DMS 273 (cell line): ENCODE data around the gene SYNPO.
A peak's percentile ranks its signal among the peaks of the same experiment; 100 is the strongest.

Experiments used
- DNase-seq: peaks from one replicate; lab custom pipeline; 2025; ENCODE audit not compliant: unreplicated experiment; lab: John Stamatoyannopoulos, UW

The SYNPO gene

GRCh38 chr5:150625164-150625535, 15.3 kb upstream of the SYNPO start:
- DNase-seq, result no peak

- DNase-seq, result no peak
Observed at GRCh38 chr5:150625831-150626746, 14.4 kb upstream of the SYNPO start.

- DNase-seq, result no peak
Observed at GRCh38 chr5:150626853-150627276, 13.6 kb upstream of the SYNPO start.

- no peak for DNase-seq
Observed at GRCh38 chr5:150627731-150628545, 12.5 kb upstream of the SYNPO start.

- peak; percentile 29 for DNase-seq
Observed at GRCh38 chr5:150628936-150629485, 11.4 kb upstream of the SYNPO start.

- DNase-seq, result peak; percentile 39
Observed at GRCh38 chr5:150630016-150630415, 10.4 kb upstream of the SYNPO start.

- peak; percentile 76 for DNase-seq
Observed at GRCh38 chr5:150630461-150631325, 9.8 kb upstream of the SYNPO start.

- DNase-seq, result no peak
Observed at GRCh38 chr5:150631326-150631701, 9.1 kb upstream of the SYNPO start.

GRCh38 chr5:150632305-150633160, 7.9 kb upstream of the SYNPO start:
- DNase-seq, result peak; percentile 93

GRCh38 chr5:150633429-150633828, 7.0 kb upstream of the SYNPO start:
- DNase-seq, result peak; percentile 61

GRCh38 chr5:150636391-150637244, 3.8 kb upstream of the SYNPO start:
- DNase-seq, result peak; percentile 85

GRCh38 chr5:150637245-150638052, 3.0 kb upstream of the SYNPO start:
- DNase-seq, result peak; percentile 78

GRCh38 chr5:150638053-150638444, 2.4 kb upstream of the SYNPO start:
- DNase-seq, result no peak

- no peak for DNase-seq
Observed at GRCh38 chr5:150638488-150639376, 1.7 kb upstream of the SYNPO start.

GRCh38 chr5:150639377-150639692, 1.1 kb upstream of the SYNPO start:
- no peak for DNase-seq

GRCh38 chr5:150639751-150640150, 709 bp upstream of the SYNPO start:
- peak; percentile 47 for DNase-seq

GRCh38 chr5:150641006-150641570, 628 bp downstream of the SYNPO start:
- no peak for DNase-seq
